Right forelimb (tissue), 1 donor: ENCODE data around the gene CBLB.

Experiments used
- DNase-seq: peaks from one replicate; pipeline ENCODE4 v3.0.0-alpha.2; 2018

CBLB gene

DNA sequence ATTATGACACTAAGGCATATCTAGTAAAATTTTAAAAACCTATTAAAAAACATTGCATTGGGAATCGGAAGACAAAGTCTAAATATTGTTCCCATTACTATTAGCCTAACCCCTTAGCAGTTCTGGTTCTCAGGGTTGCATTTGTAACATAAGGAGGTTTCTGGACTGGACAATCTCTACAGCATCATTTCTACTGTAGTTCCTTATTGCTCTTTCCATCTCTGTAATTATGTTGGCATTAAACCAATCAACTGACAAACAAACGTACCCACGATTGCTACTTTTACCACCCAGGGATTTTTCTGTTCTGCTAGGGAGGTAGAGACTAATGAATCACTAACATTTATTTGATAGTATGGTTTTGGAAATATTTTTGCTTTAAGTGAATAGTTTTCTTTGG lies 190.8 kb downstream of the CBLB start:
- no peak for DNase-seq

DNA sequence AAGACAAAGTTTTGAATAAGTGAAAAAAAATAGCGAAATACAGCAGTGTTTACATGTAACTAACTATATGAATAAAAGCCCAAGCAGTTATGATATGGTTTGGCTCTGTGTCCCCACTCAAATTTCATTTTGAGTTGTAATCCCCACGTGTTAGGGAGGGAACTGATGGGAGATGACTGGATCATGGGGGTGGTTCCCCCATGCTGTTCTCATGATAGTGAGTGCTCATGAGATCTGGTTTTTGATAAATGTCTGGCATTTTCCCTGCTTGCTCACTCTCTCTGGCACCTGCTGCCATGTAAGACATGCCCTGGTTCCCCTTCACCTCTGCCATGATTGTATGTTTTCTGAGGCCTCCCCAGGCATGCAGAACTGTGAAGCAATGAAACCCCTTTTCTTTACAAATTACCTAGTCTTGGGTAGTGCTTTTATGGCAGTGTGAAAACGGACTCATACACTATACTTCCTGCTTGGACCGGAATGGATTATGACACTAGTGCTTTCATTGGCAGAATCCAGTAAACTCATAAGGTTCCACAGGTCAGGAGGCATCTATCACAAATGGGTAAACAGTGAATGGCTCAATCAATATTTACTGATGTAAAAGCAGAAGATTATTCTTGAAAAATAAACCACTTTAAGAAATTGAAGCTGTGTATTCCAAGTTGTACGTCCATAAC lies 192.1 kb downstream of the CBLB start:
- no peak for DNase-seq

DNA sequence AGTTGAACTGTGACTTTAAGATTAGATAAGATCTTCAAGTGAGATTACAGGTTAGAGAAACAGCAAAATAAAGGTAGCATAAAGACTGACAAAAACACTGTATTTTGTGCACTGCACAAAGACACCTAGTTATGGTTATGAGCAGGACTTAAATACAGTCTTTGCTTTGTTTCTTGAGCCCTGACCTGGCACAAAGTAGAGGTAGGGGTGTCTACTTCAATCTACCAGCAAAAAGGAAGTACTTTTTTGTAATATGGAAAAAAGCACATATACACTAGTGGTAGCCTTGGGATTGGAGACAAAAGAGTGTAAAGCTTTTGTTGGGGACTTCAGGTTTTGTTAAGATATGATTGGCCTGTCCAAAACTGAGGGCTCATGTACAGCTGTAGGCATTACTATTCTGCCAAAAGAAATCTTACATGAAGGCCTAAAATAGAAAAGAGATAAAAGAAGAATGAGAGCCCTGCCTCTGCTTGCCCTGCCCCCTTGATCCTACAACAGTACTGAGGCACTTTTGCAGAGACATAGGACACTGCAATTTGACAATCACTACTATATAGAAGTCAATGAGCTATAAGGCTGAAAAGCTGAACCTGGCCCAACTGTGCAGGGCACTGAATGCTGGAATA lies 194.3 kb downstream of the CBLB start:
- DNase-seq, result no peak

DNA sequence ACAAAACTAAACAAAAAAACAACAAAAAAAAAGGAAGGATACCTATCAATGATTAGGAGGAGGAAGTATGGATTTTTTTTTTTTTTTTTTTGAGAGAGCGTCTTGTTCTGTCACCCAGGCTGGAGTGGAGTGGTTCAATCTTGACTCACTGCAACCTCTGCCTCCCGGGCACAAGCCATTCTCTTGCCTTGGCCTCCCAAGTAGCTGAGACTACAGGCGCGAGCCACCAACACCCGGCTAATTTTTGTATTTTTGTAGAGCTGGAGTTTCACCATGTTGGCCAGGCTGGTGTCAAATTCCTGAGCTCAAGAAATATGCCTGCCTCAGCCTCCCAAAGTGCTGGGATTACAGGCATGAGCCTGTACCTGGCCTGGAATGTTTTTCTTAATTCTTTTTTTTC lies 195.8 kb downstream of the CBLB start:
- DNase-seq, result no peak

DNA sequence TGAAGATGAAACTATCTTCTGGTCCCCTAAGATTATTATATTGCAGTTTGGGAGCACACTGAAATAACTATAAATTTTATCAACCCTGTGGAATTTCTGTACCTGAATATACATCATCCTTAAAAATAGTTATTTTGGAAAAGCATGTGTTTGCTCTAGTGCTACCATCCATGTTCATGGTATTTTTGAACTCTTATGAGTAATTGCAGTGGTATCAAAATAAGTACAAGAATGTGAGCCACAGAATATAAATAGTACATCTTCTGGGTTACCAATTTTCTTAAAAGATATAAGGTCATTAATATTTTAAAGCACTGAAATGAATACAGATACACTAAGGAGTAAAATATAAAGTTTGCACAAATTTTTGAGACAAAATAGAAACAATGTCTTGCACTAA lies 206.5 kb downstream of the CBLB start:
- no peak for DNase-seq

DNA sequence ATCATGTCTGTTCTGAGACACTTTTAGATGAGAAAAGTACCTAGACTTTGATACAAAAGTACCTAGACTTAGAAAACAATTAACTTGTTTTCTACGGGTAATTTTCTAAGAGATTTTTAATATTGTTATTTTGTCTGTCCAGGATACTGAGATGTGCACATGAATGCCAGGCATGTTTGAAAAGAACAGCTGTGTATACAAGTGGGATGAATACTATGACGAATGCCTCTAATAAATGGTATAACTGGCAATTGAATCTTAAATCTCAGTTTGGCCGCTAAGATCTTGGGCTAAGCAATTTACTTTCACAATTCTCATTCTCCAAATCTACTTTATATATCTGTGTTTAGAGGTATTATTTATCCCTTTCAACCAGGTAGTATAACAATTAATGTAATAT lies 207.4 kb downstream of the CBLB start:
- no peak for DNase-seq

DNA sequence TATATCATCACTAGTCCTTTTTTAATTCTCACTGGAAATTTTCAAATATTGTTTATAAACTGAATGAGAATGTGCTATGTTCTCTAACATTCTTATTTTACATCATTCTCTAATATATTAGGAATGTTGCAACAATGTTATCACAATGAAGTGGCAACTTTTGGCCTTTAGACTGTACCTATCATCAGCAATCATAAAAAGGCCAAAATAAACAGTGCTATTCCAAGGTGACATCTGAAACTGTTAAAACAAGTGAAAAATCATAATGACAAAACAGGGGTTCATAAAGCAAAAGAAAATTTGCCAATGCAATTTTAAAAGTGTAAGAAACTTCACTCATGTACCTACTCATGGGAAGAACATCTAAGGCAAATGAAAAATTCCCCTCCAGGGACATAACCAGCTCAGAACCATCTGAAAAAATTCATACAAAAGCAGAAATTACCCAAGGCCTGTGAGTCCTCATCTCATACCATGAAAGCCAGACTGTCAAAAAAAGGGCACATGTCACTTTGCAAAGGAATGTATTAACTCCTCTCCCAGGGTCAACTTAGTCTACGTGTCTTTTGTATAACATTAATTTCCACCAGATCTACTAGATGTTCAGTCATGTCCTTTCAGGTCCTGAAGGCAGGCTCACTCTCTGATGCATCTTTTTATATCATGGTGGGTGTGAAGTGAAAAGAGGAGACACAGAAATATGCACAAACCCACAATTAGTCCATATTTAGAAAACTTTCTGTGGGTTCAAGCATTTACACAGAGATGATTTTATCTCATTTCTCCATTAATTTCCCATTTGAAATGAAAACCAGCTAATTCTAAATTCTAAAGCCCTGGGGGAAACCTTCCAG lies 211.9 kb downstream of the CBLB start:
- no peak for DNase-seq

DNA sequence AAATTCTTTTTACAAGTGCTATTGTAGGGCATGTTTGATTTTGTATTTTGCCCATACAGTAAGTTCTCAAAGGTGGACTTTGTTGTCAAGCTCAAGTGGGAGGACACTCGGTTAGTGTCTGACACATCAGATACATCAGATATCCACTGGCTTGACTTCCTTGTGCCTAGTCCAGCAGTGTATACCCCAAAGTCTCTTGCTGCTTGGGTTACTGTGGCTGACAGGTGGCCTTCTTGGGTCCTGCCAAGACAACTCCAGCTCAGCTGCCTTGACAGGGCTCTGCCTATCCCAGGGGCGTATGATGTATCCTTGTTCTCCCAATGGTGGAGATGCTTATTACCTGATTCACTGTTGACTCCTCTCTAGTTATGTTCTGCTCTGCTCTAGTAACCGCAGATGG lies 214.9 kb downstream of the CBLB start:
- no peak for DNase-seq

DNA sequence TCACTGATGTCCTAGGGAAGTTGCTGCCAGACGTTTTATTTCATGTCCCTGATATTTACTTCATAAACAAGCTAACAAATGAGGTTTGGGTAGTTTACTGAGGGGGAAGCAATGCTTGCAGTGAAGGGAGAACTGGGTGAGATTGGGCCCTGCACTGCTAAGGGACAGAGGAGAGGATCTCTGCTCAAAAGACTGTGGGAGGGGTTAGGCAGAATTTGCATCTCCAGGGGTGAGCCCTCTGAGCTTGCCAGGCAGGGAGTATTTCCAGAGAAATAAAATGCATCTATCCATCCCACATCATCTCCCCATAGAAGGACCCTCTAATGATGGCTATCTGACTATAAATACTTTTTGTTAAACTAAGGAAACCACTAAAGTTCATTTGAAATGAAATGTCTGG lies 215.6 kb downstream of the CBLB start:
- DNase-seq, result no peak

DNA sequence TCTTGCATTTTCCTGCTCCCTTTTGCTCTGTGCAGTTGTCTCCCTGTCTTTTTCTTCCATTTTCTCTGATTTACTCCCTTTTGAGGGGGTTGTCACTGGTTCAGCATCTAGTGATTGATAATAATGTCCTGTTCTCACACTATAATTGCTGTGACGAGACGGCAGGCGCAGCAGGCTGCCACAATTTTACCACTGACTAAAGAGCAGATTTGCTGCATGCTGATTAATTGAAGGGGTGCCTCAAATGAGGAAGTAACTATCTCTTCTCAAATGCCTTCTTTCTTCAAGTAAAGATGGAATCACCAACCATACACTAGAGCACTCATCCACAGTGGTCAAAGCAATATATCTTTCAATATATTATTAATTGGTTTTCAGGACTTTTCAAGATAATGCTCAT lies 219.3 kb downstream of the CBLB start:
- DNase-seq, result no peak

DNA sequence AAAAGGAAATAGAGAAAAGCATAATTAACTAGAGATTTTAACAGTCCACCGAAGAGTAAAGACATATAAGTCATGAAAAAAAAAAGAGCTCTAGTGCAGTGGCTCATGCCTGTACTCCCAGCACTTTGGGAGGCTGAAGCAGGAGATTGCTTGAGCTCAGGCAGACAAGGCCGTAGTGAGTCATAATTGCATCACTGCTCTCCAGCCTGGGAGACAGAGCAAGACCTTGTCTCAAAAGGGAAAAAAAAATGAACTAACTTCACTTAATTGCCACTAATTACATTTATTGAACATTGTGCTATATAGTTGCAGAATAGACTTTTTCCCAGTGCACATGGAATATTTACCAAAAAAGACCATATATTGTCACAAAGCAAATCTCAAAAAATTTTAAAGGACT lies 221.8 kb downstream of the CBLB start:
- no peak for DNase-seq

DNA sequence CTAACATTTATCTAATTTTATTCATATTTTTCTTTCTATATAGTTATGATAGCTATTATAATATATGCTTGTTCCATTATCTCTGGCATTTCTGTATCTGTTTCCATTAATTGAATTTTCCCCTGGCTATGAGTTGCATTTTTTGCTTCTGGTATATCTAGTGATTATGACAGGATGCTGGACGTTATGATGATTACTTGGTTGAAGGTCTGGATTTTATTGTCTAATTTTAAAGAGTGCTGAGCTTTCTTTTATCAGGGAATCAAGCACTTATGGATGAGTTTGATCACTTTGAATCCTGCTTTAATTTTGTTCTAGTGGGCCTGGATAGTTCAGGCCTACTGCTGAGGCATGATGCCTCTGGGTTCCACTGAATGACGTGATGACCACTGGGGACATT lies 229.7 kb downstream of the CBLB start:
- DNase-seq, result no peak

DNA sequence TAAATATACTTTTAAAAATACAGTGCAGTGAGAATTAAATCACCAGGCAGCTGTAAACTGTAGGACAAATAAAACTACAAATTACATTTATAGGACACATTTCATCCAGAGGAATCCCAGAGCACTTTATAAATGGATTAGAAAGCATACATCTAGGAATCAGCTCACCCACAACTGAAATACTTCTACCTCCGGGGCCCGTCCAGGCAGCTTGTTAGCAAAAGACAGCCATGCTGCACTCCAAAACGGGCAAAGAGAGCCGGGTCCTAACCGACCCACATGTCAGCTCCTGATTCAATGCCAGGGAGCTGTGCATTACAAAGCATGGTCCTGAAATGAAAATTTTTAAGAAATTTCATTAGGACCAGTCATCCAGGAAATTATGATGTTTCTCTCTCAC lies 234.1 kb downstream of the CBLB start:
- DNase-seq, result no peak

DNA sequence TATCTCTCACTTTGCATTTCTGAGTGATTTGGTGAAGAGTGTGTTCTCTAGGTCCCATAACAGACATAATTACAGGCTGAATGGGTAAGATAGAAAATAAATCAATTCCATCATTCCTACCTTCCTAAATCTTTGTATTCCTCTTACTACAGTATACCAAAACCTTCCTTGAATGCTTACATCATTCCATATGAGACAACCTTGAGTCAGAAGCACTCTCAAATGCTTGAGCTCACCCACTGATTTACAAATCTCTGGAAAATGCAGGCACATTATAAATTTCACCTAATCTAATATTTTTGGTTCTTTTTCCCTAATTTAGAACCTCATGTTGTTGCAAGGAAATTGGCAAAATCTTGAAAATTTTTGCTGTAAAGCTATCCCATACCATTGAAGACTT lies 239.1 kb downstream of the CBLB start:
- DNase-seq, result no peak

DNA sequence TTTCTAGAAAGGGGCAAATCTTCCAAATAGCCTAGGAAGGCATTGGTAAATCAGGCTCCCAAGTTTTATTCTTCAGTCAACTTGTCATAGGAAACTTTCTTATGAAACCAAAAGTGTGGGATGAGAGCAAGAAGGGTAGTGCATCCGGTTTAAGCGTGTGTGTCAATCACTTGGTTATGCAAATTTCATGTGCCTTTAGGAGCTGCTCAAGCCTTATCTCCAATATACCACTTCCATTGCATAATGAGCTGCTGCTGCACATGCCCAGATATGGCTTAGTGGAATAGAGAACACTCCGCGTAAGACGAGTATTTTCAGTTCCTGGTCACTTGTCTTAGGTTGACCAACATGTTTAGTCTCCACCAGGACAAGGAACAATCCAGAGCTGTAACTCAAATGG lies 242.1 kb downstream of the CBLB start:
- DNase-seq, result no peak

DNA sequence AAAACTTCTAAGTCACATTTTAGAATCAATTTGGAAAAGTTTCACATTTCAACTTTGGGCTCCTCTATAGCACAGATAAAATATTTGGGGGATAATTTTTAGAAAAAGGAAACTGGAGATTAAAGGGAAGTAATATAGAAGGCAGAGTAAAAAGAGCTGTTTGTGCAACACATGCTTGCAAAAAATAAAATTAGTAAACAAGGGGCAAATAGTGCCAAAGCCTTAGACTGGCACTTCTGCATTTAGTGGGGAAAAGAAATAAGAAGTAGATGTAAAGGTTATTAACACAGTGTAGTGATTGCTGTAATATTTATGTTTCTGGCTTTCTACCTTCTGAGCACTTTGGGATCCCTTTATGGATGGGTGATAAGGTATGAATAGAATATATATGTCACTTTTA lies 246.6 kb downstream of the CBLB start:
- no peak for DNase-seq

DNA sequence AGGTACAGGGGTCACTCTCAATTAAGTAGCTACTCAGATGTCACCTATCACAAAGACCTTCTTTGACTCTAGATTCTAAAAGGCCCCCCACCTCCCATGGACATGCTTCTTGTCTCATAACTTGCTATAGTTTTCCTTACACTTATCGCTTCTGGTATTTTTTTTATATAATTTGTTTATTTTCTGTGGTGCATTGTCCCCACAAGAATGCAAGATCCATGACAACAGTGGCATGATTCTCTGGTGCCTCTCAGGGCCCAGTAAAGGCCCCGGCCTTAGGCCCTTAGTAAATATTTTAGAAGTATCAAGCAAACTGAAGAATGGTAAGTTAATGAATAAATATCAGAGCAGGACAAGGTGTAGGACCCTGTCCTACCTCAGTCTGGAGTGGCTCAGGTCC lies 248.6 kb downstream of the CBLB start:
- no peak for DNase-seq

DNA sequence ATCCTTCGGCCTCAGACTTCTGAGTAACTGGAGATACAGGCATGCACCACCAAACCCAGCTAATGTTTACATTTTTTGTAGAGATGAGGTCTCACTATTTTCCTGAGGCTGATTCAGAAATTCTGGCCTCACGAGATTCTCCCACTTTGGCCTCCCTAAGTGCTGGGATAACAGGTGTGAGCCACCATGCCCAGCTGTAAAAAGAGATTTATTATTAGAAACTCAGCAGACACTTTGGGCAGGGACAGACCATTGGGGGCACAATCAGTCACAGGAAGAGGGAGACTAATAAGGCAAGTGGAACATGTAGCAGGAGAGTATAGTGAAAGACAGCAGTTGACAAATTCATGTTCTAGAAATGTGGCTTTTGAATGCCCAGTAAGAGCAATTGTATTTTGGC lies 249.2 kb downstream of the CBLB start:
- DNase-seq, result no peak

DNA sequence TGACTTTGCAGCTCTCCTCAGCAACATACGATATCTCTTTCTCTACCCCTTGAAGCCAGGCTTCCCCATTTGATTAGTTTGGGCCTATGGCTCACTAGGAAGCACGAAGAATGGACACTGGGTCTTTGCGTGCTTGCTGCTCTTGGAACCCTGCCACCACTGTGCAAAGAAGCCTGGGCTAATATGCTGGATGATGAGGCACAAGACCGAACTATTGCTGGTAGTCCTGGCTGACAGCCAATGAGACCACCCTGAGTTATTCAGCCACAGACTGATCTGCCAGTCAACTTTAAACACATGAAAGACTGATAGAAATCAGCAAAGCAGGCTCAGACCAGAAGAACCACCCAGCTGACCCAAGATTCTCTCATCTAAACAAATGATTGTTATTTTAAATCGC lies 250.3 kb downstream of the CBLB start:
- no peak for DNase-seq

DNA sequence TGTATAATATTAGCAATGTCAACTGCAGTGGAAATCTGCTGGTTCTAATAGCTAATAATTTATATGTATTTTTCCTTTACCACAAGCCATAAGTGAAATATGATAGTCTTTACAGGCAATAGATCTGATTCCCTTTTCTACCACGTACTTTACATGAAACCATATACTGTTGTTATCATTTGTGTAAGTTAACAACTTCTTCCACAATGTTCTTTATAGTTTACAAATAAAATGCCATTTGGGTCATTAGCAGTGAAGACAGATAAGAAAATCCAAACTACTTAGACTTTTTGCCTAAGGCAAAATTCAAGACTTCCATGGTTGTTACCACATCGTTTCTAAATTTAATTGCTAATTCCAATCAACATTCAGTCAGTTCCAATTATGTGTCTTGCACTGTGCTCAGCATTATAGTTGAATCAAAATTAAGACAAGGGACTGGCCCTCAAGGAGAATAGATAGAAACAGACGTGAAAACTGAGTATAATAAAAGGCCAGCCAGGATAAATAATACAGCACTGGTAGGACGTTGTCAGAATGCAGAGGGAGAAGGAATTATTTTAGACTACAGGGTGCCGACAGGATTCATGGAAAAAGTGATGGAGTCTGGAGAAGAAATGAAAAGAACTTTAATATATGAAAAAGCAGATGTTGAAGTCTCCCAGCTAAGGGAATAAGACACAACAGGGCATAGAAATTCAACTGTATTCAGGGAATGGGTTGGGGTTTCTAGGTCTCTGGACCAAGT lies 252.3 kb downstream of the CBLB start:
- DNase-seq, result no peak

DNA sequence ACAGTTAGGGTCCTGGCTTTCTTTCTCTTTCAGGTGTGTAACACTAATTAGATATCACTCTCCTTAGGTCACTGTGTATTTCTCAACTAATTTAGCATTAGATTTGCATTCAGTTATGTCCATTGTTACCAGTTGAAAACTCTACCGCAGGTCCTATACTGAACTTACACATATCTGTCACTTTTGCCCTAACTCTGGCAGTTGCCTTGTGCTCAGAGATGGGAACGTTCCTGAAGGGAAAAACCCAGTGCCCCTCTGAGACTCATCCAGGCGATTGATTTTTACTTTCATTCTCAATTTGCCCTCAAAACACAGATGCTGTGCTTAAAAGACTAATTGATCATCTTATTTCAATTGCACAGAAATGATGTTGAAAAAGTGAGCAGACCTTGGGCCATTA lies 253.0 kb downstream of the CBLB start:
- DNase-seq, result no peak

DNA sequence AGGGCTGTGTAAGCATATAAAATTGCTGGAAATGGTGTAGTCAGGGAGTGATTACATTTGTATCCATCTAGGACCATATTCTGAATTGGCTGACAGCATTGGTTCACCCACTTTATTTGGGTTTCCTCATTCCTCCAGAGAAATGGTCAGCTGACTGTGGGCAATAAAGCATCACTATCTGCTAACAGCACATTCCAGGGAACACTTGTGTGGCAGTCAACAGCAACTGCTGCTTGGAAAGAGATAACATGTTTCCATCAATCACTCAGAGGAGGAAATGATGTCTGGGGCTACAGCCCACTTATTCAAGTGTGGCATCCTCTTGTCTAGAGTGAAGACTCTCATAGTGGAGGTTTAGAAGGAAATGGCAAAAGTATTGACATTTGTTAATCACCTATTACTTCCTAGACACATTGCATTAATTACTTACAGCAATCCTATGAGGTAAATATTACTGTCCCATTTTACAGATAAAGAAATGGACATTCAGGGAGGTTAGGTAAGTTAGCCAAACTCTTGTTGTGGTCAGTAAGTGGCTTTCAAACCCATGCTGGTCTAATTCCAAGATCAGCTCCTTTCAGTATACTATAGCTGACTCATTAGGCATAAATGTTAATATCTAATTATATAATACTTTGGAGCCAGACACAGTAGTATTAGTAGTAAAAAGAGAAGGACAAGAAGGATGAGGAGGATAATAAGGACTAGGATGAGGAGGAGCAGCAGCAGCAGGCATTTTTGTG lies 254.4 kb downstream of the CBLB start:
- DNase-seq, result no peak

DNA sequence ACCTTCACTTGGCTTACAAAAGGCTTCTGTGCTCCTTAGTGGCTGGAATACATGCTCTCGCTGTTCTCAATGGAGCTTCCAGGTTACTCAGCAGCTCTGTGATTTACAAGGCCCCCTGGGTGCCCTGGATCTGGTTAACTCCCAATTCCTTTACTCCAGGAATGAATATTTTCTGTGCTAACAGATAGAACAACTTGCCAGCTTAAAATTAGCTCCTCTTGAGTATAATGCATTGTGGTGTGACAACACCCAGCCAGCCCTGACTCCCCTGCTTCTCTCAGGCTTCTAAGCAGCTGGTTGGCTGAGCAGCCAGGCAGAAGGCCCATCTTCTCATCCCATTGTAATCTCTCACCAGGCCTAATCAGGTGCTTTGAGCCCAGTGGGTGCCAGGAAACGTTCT lies 255.7 kb downstream of the CBLB start:
- DNase-seq, result no peak
